ENCODE results near the gene PAOX. TPM values are rescaled to one million over a fixed set of nuclear protein-coding genes. Genes with fewer than 3 reads are reported as not detected.

PAOX gene
- total RNA-seq, 4 donors from 2014 or later, result 2.4 to 18.6 (median 8.1) TPM

GRCh38 chr10:133336577-133337369 is 42.3 kb upstream of the PAOX start, which contains the start of gene CALY:
CALY (minus strand) TSS chr10:133336896; CDS start chr10:133328989, 7,907 bp downstream.
- TF ChIP-seq, protein P1, sequence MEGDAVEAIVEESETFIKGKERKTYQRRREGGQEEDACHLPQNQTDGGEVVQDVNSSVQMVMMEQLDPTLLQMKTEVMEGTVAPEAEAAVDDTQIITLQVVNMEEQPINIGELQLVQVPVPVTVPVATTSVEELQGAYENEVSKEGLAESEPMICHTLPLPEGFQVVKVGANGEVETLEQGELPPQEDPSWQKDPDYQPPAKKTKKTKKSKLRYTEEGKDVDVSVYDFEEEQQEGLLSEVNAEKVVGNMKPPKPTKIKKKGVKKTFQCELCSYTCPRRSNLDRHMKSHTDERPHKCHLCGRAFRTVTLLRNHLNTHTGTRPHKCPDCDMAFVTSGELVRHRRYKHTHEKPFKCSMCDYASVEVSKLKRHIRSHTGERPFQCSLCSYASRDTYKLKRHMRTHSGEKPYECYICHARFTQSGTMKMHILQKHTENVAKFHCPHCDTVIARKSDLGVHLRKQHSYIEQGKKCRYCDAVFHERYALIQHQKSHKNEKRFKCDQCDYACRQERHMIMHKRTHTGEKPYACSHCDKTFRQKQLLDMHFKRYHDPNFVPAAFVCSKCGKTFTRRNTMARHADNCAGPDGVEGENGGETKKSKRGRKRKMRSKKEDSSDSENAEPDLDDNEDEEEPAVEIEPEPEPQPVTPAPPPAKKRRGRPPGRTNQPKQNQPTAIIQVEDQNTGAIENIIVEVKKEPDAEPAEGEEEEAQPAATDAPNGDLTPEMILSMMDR (IDR thresholded peaks at IDR 0.05; ENCODE audit: low read depth), result no peak

DNA sequence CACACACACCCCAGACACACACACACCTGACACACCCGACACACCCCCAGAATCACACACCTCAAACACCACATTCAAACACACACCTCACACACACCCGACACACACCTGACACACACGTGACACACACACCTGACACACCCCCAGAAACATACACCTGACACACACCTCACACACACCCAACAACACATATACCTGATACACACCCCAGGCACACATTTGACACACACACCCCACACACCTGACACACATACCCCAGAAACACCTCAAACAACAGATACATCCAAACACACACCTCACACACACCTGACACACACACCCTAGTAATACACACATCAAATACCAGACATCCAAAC is 41.7 kb upstream of the PAOX start:
- TF ChIP-seq, protein P1 (IDR thresholded peaks at IDR 0.05; ENCODE audit: low read depth), result no peak

DNA sequence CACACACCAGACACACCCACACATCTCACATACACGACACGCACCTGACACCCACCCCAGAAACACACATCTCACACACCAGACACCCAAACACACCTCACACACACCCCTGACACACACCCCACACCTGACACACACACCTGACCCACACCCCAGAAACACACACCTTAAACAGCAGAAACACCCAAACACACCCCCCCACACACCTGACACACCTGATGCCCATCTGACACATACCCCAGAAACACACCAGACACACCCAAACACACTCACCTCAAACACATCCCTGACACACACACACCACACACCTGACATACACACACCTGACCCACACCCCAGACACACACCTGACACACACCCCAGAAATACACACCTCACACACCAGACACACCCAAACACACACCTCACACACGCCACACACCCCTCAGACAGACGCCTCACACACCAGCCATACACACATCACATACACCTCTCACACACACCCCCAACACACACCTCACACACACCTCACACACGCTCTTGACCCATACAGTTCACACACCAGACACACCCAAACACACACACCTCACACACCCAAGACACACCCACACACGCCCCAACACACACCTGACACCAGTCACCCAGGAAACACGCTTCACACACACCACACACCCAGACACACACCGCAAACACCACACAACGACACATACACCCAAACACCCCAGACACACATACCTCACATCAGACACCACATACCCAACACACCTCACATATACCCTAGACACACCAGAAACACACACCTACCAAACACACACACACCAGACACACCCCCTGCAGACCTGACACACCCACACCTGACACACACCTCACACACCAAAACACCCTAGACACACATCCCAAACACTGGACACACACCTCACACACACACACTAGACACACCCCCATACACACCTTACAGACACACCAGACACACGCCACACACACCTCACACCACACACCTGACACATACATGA is 40.7 kb upstream of the PAOX start:
- TF ChIP-seq, protein P1 (IDR thresholded peaks at IDR 0.05; ENCODE audit: low read depth), result no peak

DNA sequence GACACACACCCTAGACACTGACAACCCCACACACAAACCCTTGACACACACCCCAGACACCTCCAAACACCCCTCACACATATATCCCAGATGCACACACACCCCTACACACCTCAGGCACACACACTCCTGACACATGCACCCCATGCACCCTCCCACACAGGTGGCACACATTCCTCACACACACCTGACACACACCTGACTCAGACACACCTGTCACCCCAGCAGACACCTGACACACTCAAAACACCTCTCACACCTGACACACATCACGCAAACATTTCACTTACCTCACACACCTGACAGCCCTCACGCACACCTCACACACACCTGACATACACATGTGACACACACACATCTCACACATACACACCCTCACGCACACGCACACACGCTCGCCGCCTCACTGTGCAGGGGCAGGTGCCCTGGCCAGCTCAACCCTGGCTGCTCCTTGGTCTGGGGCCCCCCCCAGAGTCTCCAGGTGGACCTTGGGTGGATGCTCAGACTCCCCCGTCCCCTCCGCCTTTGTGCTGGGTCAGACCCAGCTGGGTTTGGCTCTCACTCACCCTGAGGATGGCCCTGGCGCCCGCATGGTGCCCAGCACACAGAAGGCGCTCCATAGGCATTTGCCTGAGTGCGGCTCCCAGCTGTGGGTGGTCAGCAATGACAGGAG is 39.2 kb upstream of the PAOX start:
- TF ChIP-seq, protein P1 (IDR thresholded peaks at IDR 0.05; ENCODE audit: low read depth), result no peak

- TF ChIP-seq, protein P1 (IDR thresholded peaks at IDR 0.05; ENCODE audit: low read depth), result no peak
Observed at GRCh38 chr10:133341983-133342382, 37.1 kb upstream of the PAOX start.

DNA sequence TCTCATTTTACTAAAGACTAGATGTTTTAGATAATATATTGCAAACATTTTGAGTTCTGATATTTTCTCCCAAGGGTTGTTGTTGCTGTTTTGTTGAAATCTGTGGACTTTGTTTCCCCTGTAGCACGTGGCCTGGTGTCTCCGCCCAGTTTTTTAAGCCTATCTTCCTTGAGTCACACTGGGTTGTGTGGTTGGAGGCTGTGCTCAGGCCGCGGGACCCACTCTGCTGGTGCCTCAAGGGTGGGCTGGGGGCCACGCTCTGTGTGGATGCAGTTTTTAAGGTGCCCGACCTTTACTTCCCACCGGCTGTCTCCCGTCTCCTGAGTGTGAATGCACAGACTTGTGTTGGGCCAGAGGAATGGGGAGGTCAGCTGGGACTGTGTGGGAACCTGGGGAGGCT is 36.1 kb upstream of the PAOX start:
- TF ChIP-seq, protein P1 (IDR thresholded peaks at IDR 0.05; ENCODE audit: low read depth), result no peak

Data from subcutaneous adipose tissue (tissue), 4 donors.